Activated CD4-positive, alpha-beta T cell treated with anti-CD3 and anti-CD28 coated beads for 36 hours (primary cell): ENCODE results near the gene CECR2. TPM values are rescaled to one million over a fixed set of nuclear protein-coding genes. Genes with fewer than 3 reads are reported as not detected.

ENCODE experiments used
- ATAC-seq: fragments of 200-7000 bp; cut with Tn5 transposase; one replicate; pipeline ENCODE4 v1.10.0; 2021; ENCODE audit warnings: mild to moderate bottlenecking, moderate library complexity
- CTCF ChIA-PET: fragments of 350-600 bp; sonication (Branson Sonifier 250); formaldehyde crosslinking; loops from one replicate; lab custom pipeline; 2021; ENCODE audit warnings: antibody characterized with exemption; lab: Charles Lee
- POLR2A ChIA-PET: fragments of 350-600 bp; sonication (Branson Sonifier 250); formaldehyde crosslinking; loops from one replicate; lab custom pipeline; 2021; ENCODE audit warnings: antibody characterized with exemption, inconsistent platforms; lab: Charles Lee
- DNase-seq: peaks from one replicate; pipeline ENCODE4 v3.0.0-alpha.2; 2020
- H3K27ac Mint-ChIP-seq: one replicate; pipeline ENCODE4 v1.8.0; 2021; ENCODE audit warnings: mixed read lengths
- H3K27me3 Mint-ChIP-seq: one replicate; pipeline ENCODE4 v1.8.0; 2021; ENCODE audit warnings: mixed read lengths
- H3K36me3 Mint-ChIP-seq: one replicate; pipeline ENCODE4 v1.8.0; 2021; ENCODE audit warnings: low read depth, mixed read lengths
- H3K4me1 Mint-ChIP-seq: one replicate; pipeline ENCODE4 v1.8.0; 2021; ENCODE audit warnings: mixed read lengths
- H3K4me3 Mint-ChIP-seq: one replicate; pipeline ENCODE4 v1.8.0; 2021; ENCODE audit warnings: mild to moderate bottlenecking, moderate library complexity, mixed read lengths
- H3K9me3 Mint-ChIP-seq: one replicate; pipeline ENCODE4 v1.8.0; 2021; ENCODE audit warnings: low read depth, mixed read lengths
- intact Hi-C, 2 experiments: fragments of 100-400 bp; cut with DNase I in 1 of 2; cut with micrococcal nuclease in 1 of 2; formaldehyde crosslinking; loops; one replicate each; pipeline versions ENCODE4 v1.14.2 to v1.15.1; 2022 to 2024; cut with DNase I, micrococcal nuclease
- total RNA-seq, 2 experiments: library from RNA; stranded (reverse); gene quantifications; one replicate each; pipeline ENCODE4 v1.2.3, GENCODE V29; 2021

The CECR2 gene
- total RNA-seq, 2 experiments from 2014 or later, result 0.18 TPM; not detected in 1

DNA sequence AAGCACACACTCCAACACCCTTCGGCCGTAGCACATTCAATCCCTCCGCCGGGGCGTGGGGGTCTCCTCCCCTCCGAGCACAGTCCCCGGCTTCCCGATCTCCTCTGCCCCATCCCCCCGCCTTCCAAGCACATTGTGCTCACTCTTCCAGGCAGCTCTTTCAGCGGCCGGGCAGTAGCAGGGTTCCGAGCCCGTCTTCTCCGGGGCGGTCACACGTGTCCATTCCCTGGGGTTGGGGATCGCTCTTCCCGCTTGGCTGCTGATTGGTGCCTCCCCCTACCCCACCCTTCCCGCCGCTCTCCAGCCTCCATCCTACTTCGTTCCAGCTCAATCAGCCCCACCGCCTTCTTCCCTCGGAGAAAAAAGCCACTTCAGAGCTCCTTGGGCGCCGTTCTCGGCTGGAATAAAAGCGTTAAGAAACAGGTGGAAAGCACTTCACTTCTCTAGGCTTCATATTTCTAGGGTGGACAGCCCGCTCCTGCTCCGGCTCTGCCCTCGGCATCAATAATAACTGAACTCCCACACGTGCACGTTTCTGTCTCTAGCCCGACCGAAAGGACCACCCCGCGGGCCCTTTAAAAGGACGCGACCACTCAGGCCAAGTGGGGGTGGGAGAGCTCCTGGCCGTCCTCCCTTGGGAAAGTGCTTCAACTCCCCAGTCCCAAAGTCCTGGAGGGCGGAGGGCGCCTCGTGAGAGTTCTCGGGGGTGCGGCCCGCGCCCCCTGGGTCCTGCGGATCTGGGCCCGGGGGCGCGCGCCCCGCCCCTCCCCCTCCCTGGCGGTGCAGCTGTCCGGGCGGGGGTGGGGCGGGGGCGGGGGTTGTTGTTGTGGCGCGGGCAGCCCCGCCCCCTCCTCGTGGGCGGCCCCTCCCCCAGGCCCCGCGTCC is 464 bp upstream of the CECR2 start:
- Mint-ChIP-seq H3K27me3 (peaks cover 52% of the 10 kb centered on the region), H3K4me3 (peak overlapping the region; percentile 22), H3K27ac (no peak overlapping the region), H3K4me1 (peaks cover 23% of the 10 kb centered on the region), H3K36me3 (no peaks in the 10 kb centered on the region), H3K9me3 (no peaks in the 10 kb centered on the region)
- intact Hi-C loops, result loop anchor here (1.0 to 5.0 kb wide), 3 partner anchors 64 to 197 kb away; no protein-coding TSS in a partner anchor
- ChIA-PET POLR2A (no interaction called here), CTCF (interaction anchor here (1.0 to 1.7 kb wide), 2 partner anchors 9 to 197 kb away, joined by 3 to 6 read pairs; no protein-coding TSS in a partner anchor)
- peak; percentile 16 for ATAC-seq
- no peak for DNase-seq

DNA sequence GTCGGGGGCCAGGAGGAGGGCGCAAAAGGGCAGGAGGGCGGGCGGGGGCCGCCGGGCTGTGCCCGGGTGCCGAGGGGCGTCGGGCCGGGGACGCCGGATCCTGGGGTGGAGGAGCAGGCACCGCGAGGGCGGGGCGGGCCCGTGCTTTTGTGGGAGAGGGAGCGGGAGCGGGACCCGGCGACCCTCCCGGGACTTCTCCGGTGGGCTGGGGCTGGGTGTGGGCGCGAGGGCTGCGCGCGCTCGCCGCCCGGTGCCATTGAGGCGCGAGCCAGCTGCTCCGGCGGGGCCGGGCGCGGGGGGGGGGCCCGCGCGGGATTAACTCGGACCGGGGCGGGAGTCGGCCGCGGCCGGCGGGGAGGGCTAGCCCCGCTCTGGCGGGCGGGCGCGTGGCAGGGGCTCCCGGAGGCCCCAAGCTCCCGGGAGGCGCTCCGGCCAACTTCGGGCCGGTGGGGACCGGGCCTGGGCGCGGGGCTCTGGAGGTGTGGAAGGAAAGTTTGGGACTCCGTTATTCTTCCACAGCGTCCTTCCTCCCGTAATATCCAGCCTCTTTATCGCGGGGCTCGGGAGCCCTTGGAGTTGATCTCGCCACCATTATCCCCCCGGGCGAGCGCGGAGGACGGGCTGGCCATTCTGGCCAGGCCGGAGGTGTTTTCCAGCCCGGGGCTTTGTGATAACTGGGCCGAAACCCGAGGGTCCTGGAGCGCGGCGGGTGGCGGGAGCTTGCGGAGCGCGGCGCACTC is 936 bp downstream of the CECR2 start:
- DNase-seq (no peak), ATAC-seq (no peak)
- CTCF ChIA-PET, result interaction anchor here (0.6 to 0.7 kb wide), 3 partner anchors 61 to 166 kb away, joined by 3 to 4 read pairs (median 3); no protein-coding TSS in a partner anchor

DNA sequence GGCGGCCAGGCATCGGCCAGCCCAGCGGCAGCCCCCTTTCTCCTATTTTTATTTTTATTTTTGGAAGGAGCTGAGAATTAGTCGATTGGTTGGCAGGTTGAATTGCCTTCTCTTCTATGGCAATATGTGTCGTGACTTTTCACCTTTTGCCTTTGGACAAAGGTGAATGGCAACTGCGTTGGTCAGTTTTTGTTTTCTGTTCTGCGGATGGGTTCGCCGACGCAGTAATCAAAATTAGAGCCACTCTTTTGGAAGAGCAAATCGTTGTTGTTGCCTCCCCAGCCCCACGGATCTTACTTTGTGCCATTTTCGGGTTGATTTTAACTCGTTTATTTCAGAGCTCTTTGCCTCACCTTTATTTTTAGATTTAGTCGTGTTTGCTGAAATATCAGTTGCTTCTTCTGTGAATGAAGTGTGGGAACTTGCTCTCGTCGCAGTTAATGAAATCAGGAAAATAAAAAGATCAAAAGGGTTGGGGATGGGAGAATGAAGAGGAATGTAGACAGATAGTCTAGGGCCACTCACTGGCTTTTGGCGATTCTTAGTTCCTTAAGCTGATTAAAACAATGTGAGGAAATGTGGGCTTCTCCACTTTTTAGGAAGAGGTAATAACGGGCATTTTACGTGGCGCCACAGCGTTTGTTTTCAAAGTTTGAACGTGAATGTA is 1.6 kb downstream of the CECR2 start:
- intact Hi-C loops, result no loop called here
- no peak for ATAC-seq
- H3K36me3 Mint-ChIP-seq, result no peaks in the 10 kb centered on the region
- peaks cover 23% of the 10 kb centered on the region for H3K4me1 Mint-ChIP-seq
- ChIA-PET POLR2A (interaction anchor here (0.7 kb wide), 1 partner anchor 32 kb away, joined by 5 read pairs; no protein-coding TSS in a partner anchor), CTCF (interaction anchor here (0.6 to 1.1 kb wide), 4 partner anchors 30 to 166 kb away, joined by 3 to 4 read pairs (median 3); no protein-coding TSS in a partner anchor)
- H3K27ac Mint-ChIP-seq, result no peak overlapping the region
- peaks cover 48% of the 10 kb centered on the region for H3K27me3 Mint-ChIP-seq
- H3K4me3 Mint-ChIP-seq, result peak overlapping the region; percentile 6
- H3K9me3 Mint-ChIP-seq, result no peaks in the 10 kb centered on the region
- DNase-seq, result no peak

More for the DNA sequence above, 936 bp downstream of the CECR2 start:
- Mint-ChIP-seq H3K9me3 (no peaks in the 10 kb centered on the region), H3K36me3 (no peaks in the 10 kb centered on the region), H3K27ac (no peak overlapping the region), H3K27me3 (peaks cover 50% of the 10 kb centered on the region), H3K4me3 (no peak overlapping the region), H3K4me1 (peaks cover 23% of the 10 kb centered on the region)
- intact Hi-C loops, result no loop called here
- POLR2A ChIA-PET, result no interaction called here

DNA sequence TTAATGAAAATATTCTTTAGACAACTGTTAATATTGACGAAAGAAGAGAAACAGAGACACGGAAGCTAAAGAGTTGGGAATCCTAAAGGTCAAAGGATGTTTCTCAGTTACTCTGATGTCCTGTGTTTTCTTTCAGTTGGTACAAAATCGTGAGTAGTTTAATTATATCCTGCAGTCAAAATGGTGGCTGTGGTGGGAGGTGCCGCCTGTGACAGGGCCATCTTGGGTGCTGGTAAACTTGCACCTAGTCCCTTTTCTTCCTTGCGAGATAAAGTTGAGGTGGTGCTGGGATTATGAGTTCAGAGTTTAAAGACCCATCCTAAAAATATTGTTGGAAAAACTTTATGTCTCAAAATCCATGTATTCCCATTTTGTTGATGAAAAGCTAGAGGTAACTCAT is 2.2 kb downstream of the CECR2 start:
- DNase-seq, result no peak
- peaks cover 23% of the 10 kb centered on the region for H3K4me1 Mint-ChIP-seq
- H3K27ac Mint-ChIP-seq, result no peak overlapping the region
- H3K36me3 Mint-ChIP-seq, result no peaks in the 10 kb centered on the region
- no peaks in the 10 kb centered on the region for H3K9me3 Mint-ChIP-seq
- no peak for ATAC-seq
- intact Hi-C loops, result no loop called here
- ChIA-PET POLR2A (interaction anchor here (0.7 kb wide), 1 partner anchor 32 kb away, joined by 5 read pairs; no protein-coding TSS in a partner anchor), CTCF (interaction anchor here (0.6 to 1.1 kb wide), 2 partner anchors 30 to 130 kb away, joined by 3 read pairs; no protein-coding TSS in a partner anchor)
- no peak overlapping the region for H3K4me3 Mint-ChIP-seq
- H3K27me3 Mint-ChIP-seq, result peaks cover 43% of the 10 kb centered on the region

DNA sequence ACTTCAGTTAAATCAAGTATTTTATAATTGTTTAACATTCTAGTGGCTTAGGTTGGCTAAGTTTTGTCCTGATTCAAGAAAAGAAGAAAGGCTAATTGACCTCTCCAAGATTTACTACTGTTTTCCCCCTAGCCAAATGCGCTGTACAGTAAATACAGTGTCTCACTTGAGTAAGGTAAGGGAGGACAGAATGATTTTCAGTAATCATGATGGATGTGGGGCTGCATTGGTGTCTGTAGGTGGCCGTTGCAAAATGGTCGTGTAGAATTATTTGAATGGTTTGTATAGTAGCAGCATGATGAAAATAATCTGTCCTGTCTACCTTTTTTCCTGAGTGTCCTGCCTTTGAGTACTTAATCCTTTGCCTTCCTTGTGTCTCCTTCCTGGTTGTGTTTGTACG is 4.6 kb downstream of the CECR2 start:
- DNase-seq (no peak), ATAC-seq (no peak)
- H3K4me3 Mint-ChIP-seq, result no peak overlapping the region
- ChIA-PET POLR2A (no interaction called here), CTCF (interaction anchor here (0.6 kb wide), 1 partner anchor 68 kb away, joined by 3 read pairs; no protein-coding TSS in a partner anchor)
- intact Hi-C loops, result no loop called here
- H3K27ac Mint-ChIP-seq, result no peak overlapping the region
- H3K36me3 Mint-ChIP-seq, result no peaks in the 10 kb centered on the region
- H3K27me3 Mint-ChIP-seq, result peaks cover 23% of the 10 kb centered on the region
- peaks cover 6% of the 10 kb centered on the region for H3K4me1 Mint-ChIP-seq
- H3K9me3 Mint-ChIP-seq, result no peaks in the 10 kb centered on the region

DNA sequence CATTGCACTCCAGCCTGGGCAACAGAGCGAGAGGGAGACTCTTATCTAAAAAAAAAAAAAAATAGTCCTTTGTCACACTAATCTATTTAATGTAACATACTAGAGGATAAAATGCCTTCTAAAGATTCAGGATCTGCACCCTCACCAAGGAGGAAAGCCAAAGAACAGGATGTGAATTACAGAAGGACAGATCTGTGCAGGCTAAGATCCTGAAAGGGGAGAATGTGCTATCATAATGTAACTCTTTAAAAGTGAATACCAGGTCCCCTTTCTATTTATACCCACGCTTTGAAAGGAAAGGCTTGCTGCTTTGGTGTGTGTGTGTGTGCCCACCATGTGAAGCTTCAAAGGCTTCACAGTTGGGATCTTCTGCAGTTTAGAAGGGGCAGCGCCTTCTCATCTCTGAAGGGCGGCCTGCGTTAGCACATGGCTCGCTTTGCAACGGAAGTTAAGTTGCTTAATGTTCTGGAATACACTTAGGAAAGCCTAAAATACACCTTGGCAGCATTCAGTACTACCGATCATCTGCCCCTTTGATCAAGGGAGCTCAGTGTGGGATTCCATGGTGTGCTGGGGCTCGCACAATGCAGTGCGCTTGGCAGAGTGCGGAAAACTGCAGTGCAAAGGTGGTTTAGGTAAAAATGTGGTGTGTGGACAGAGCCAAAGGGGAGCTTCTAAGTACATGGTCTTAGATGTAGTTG is 6.8 kb downstream of the CECR2 start:
- Mint-ChIP-seq H3K4me1 (peaks cover 1% of the 10 kb centered on the region), H3K36me3 (no peaks in the 10 kb centered on the region), H3K27me3 (peaks cover 20% of the 10 kb centered on the region), H3K4me3 (no peak overlapping the region), H3K9me3 (no peaks in the 10 kb centered on the region), H3K27ac (no peak overlapping the region)
- intact Hi-C loops, result no loop called here
- no peak for ATAC-seq
- CTCF ChIA-PET, result interaction anchor here (0.7 to 0.9 kb wide), 2 partner anchors 49 to 283 kb away, joined by 3 read pairs; no protein-coding TSS in a partner anchor
- no peak for DNase-seq
- POLR2A ChIA-PET, result no interaction called here

DNA sequence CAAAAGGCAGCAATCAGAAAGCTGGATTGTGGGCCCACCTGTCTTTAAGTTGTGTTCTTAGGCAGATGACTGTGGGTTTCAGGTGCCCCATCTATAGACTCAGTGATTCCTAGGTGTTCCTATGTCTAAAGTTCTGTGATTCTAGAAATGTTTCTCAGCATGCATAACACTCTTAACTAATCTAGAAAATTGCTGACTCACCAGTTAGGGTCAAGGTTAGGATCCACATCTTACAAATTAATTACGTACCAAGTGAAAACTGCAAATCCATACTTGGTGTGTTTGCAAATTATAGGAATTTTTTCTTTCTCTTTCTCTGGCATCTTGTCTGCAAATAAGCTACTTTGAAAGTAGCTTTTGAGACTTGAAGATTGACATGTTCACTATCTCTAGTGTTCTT is 7.7 kb downstream of the CECR2 start:
- H3K27ac Mint-ChIP-seq, result no peak overlapping the region
- ChIA-PET POLR2A (interaction anchor here (0.6 kb wide), 1 partner anchor 29 kb away, joined by 8 read pairs; no protein-coding TSS in a partner anchor), CTCF (interaction anchor here (0.7 to 1.6 kb wide), 3 partner anchors 10 to 284 kb away, joined by 3 to 4 read pairs (median 3); no protein-coding TSS in a partner anchor)
- peaks cover 14% of the 10 kb centered on the region for H3K27me3 Mint-ChIP-seq
- H3K4me3 Mint-ChIP-seq, result no peak overlapping the region
- no peaks in the 10 kb centered on the region for H3K4me1 Mint-ChIP-seq
- no peak for DNase-seq
- intact Hi-C loops, result no loop called here
- H3K36me3 Mint-ChIP-seq, result no peaks in the 10 kb centered on the region
- no peak for ATAC-seq
- no peaks in the 10 kb centered on the region for H3K9me3 Mint-ChIP-seq

DNA sequence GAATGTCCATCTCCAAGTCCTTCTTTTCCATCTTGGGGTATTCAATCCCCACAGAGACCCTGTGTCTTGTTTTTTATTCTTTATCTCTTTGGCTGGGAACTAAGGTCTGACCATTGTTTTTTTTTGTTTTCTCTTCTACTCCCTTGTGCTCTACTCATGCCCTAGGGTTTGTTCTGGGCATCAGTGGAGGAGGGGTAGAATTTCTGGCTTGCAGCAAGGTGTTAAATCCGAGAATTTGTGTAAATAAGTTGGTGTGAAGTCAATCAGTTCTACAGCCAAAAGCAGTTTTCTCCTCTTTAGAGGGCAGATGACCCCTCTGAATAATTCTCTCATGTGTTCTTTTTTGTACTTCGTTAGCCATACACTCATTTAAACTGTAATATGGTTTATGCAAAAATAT is 10.7 kb downstream of the CECR2 start:
- Mint-ChIP-seq H3K27ac (no peak overlapping the region), H3K9me3 (peaks cover 3% of the 10 kb centered on the region), H3K4me1 (no peaks in the 10 kb centered on the region), H3K4me3 (no peak overlapping the region), H3K36me3 (no peaks in the 10 kb centered on the region), H3K27me3 (peaks cover 4% of the 10 kb centered on the region)
- ChIA-PET CTCF (interaction anchor here (0.6 kb wide), 1 partner anchor 19 kb away, joined by 3 read pairs; no protein-coding TSS in a partner anchor), POLR2A (no interaction called here)
- intact Hi-C loops, result no loop called here
- ATAC-seq (no peak), DNase-seq (no peak)

DNA sequence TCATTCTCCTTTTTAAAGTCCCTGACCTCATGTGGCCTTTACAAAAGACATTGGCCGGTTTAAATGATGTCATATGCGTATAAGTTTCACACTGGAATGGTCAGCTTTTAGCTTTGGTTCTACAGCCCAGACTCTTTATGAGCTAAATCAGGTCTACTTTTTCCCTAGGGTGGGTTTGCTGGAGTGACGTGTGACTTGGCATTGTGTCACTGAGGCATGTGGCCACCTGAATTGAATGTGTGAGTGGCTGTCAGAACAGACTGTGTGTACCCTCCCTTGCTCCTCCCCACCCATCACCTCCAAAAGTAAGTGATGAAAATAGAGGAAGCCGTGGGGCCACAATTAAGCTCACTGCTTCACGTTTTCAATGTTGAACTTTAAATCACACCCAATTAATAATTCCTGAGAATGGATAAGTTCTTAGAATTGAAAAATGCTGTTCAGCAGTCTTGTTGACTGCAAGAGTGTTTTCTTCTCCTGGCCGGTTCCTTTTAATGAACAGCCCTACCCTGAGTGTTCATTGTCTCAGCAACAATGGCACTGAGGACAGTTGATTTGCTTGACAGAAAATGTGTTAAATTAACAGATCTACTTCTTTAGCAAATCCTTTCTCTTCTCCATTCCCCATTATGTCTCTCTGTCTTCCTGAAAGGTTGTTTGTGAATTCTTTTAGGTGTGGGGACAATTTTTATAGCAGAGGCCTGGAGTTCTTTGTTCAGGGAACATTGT is 11.3 kb downstream of the CECR2 start:
- H3K27ac Mint-ChIP-seq, result no peak overlapping the region
- peaks cover 3% of the 10 kb centered on the region for H3K9me3 Mint-ChIP-seq
- DNase-seq (no peak), ATAC-seq (no peak)
- intact Hi-C loops, result no loop called here
- ChIA-PET CTCF (interaction anchor here (0.6 kb wide), 1 partner anchor 20 kb away, joined by 3 read pairs; no protein-coding TSS in a partner anchor), POLR2A (no interaction called here)
- no peaks in the 10 kb centered on the region for H3K36me3 Mint-ChIP-seq
- H3K4me1 Mint-ChIP-seq, result no peaks in the 10 kb centered on the region
- peaks cover 4% of the 10 kb centered on the region for H3K27me3 Mint-ChIP-seq
- no peak overlapping the region for H3K4me3 Mint-ChIP-seq
